NCI-H128 (cell line): Measurements from ENCODE around the gene STK32C.

ENCODE experiments used
- DNase-seq: peaks from one replicate; lab custom pipeline; 2025; ENCODE audit not compliant: unreplicated experiment; lab: John Stamatoyannopoulos, UW

STK32C gene

DNA sequence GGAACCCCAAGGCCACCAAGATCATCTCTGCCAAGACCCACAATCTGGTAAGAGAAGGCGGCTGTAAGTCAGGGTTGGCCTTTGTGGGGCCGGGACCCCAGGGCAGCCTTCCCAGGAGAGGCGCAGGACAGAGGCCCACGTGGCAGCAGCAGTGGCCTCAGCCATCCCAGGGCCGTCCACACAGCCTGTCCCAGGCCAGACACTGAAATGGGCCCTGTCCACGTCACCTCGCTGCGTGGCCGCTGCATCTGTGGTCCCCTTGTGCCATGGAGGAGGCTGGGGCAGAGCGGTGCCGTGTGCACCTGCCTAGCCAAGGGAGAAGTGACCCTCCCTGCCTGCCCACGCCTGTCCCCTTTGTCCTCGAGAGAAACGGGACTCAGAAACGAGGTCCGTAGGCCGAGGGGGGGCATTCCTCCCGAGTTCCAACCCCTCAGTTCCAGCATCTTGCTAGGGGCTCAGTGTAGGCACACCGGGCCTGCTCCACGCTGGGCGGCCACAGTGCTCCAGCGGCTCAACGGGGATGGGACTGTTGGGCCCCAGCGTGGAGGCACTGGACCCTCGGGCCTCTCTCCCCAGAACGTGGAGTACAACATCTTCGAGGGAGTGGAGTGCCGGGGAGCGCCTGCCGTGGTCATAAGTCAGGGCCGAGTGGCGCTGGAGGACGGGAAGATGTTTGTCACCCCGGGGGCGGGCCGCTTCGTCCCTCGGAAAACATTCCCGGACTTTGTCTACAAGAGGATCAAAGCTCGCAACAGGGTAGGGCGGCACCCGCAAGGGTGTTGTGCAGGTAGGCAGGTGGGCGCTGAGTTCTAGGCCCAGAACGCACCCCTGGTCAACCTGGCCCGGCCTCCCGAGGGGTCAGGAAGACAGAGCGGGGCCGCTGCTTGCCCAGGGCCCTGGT is 105.4 kb downstream of the STK32C start:
- no peak for DNase-seq

DNA sequence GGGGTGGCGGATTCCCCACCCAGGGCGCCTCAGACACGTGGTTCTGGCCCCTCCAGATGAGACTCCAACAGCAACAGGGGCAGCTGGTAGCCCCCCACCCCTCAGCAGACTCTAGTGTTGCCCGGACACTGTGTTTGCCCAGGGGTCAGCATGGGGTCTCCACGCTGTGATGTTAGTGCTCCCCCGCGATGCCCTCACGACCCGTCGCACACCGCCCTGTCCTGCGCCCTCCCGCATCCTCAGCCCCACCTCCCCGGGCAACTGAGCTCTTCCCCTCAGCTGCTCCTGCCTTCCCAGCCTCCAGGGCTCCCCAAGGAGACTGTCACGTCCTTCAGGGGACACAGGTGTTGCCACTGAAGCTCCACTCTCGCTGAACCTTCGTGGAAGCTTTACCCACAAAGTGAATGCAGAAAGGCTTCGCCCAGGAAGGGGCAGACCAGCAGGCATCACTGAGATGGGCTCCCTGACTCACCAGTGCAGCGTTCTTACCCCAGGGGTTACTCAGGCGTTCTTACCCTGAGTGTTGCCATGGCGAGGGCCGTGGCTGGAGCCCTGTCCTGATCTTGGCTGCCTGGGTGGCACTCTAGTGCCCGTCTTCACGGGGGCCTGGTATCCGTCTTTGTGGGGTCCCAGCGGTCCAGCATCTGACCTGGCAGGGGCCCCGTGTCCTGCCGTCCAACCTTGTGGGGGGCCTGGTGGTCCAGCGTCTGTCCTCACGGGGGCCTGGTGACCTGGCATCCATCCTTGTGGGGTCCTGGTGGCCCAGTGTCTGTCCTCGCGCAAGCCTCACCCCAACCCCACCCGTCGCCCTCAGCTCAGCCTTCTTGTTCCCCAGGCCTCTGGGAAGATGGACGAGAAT is 106.4 kb downstream of the STK32C start:
- no peak for DNase-seq

DNA sequence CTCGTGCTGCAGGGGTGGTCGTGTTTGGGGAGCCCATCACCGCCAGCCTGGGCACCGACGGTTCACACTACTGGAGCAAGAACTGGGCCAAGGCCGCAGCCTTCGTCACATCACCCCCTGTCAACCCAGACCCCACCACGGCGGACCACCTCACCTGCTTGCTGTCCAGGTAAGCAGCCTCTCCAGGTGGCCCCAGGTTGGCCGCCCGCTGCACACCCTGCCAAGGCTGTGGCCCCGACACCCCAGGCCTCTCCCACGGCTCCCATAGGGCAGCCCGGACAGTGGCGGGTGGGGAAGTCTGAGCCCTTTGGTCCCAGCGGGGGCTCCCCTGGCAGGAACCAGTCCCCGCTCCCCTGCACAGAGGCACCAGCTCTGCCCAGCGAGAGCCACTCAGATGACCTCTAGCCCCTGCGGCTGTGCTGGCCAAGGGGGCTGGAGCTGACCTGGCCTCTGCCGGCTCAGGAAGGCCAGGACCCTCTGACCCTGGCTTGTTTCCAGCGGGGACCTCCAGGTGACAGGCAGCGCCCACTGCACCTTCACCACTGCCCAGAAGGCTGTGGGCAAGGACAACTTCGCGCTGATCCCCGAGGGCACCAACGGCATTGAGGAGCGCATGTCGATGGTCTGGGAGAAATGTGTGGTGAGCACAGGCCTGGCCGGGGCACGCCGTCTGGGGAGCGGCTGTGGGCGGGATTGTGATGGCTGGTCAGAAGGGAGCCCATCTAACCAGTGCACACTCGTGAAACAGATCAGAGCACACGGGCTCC is 107.2 kb downstream of the STK32C start:
- no peak for DNase-seq

DNA sequence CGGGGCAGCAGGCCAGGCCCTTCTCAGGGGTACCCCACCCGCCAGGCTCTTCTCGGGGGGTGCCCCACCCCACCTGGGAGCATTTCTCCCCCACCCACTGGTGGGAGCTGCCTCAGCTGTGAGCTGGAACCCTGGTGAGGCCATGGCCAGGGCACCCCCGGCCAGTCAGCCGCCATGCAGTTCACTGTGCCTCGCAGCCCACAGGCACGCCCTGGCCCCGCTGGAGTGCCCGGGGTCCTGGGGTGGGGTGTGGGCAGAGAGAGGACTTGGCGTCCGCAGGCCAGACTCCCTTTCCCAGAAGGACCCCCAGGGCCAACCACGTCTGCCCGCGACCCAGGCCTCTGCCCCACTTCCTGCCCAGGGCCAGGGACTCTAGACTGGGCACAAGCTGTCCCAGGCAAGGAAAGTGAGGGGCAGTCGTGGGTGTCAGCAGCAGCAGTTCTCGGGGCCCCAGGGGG is 107.9 kb downstream of the STK32C start:
- DNase-seq: no peak

DNA sequence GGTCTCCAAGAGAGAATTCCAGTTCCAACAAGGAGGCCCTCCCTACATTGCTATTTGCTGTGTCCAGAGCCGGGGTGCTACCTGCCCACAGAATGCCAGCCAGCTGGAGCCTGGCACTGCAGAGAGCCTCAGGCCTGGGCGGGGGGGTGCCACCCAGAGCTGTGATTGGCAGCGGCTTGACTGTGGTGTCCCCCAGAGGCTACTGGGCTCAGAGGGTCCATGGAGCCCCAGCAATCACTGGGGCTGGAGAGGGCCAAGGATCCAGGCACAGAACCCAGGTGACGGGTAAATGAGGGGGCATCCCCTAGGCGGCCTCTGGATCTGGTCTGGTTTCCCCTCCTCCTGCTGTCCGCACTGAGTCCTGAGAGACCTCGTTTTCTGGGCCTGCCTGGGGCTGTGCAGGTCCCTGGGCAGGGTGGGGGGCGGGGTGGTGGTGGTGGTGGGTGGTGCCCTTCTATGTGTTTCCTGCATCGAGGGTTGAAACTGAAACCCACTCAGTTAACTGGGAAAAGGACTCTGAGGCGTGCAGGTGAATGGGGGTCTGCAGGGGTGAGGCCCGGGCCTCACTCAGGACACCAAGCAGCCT is 108.4 kb downstream of the STK32C start:
- DNase-seq: no peak

DNA sequence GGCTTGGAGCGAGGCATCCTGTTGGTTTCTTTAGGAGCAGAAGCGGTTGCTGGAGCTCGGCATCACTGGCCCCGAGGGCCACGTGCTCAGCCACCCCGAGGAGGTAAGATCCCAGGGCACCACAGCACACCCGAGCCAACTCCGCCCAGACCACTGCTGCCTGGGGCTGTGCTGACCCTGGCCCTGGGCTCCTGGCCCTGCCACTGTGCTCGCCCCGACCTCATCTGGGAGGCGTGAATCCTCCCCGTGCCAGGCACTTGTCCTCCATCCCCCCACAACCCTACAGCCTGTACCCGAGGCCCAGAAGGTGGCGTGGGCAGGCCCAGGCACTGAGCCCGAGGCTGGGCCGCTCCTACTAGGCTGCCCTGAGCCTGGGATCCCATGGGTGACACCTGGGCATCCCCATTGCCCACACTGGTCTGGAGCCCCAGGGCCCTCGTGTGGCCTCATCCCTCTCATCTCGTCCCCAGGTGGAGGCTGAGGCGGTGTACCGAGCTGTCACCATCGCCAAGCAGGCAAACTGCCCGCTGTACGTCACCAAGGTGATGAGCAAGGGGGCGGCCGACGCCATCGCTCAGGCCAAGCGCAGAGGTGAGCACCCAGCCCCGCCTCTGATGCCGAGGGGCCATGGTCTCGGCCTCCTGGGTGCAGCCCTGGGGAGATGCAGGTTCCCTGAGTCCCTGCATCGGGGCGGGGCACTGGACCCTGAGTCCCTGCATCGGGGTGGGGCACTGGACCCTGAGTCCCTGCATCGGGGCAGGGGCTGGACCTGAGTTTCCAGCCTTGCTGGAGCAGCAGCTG is 109.2 kb downstream of the STK32C start:
- no peak for DNase-seq

DNA sequence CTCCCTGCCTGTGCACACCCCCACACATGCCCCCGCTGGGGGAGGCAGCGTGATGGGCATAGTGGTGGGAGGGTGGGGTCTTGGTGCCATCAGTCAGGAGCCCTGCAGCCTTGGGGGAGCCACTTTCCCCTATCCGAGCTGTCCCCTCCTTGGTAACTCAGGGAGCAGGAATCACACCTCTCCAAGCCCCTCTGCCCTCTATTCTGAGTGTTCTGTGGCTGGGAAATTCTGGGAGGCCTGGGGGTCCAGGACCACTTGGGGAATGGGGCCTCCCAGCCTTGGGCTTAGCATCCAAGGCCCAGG is 109.7 kb downstream of the STK32C start:
- DNase-seq: no peak

DNA sequence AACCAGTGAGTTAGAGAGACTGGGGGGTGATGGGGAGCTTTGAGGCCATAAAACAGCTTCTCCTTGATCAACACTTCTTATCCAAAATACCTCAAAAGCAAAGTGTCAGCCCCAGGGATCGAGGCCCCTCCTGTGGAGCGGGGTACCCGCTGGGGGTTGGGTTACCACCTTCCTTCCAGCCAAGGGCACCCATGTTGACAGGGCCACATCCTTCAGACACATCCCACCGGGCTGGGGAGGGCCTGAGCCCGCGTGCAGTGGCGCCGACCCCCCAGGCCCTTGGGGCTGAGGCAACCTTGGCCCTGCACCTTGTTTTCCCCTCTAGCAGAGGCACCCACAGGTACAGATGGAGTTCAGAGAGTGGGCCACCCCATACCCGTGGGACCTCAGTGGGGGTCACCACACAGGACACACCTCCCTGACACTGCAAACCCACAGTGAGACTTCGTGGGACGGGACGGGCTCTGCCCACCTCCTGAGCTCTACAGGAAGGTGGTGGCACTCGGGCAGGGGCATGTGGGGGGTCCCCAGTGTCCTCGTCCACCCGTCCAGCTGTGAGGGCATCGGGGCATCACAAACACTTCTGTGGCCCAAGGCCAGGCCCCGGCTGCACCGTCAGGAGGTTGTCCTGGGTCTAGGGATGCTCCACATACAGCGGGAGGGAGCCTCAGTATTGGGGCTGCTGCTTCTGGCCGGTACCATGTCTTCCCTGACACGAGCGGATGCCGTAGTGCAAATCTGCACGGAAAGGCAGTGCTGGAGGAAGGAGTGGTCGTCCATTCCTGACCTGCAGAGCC is 110.3 kb downstream of the STK32C start:
- DNase-seq: no peak

DNA sequence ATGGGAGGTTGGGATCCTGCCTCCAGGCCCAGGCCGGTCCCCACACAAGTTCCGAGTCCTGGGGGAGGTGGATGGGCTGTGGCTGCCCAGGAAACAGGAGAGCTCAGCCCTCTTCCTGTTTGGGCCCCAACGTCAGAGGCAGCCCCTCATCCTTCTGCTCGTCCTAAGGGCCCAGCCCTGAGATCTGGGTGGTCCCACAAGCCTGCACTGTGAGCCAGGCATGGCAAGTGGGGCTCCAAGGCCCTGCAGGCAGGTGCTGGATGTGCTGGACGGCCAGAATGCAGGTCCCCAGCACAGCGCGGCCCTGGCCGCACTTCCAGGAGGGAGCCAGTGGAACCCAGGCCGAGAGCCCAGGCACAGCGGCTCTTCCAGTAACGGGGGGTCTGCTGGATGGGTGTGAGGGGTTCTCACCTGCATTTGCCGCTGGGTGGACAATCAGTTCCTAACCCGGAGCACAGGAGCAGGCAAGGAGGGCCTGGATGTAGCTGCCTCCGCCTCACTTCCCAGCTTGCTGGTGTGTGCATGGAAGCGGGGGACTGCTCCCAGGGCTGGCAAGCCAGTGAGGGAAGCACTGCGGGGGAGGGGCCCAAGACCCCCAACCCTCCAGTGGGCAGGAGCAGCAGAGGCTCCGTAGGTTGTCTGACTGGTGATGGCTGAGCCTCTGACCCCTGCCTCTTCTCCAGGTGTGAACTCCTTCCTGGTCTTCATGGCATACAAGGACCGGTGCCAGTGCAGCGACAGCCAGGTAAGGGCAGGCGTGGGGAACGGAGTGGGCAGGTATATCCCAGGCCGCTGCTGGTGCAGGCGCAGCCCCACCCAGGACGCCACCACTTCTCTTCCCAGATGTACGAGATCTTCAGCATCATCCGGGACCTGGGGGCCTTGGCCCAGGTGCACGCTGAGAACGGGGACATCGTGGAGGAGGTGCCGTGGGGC is 111.3 kb downstream of the STK32C start:
- no peak for DNase-seq

DNA sequence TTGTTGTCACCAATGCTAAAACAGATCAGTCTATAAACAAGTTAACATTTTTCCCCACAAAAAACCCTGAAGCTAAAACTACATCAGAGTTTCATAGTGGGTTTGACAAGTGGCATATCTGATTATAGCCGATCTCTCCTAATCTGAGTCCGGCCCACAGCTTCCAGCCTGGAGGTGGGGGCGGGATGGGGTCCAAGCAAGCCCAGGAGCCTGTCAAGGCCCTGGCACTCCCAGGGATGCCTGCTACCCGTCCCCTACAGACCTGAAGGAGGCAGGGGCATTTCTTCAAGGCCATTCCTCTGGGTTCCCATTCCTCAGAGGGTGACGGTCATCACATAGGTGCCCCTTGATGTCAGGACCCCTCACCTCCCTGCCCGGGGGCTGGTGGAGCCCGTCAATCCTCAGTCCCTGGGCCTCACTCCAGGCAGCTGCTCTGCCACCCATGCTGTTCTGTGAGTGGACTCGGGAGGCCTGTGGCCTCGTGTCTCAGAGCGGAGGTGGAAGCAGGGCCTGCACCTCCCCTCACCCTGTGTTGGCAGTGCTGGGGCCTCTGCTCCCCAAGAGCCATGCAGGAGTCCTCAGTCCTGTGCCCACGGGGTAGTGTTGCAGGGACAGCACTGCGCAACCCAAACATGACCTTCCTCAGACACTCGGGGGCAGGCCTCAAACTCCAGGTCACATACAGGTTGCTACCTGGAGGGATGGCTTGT is 112.2 kb downstream of the STK32C start:
- no peak for DNase-seq

DNA sequence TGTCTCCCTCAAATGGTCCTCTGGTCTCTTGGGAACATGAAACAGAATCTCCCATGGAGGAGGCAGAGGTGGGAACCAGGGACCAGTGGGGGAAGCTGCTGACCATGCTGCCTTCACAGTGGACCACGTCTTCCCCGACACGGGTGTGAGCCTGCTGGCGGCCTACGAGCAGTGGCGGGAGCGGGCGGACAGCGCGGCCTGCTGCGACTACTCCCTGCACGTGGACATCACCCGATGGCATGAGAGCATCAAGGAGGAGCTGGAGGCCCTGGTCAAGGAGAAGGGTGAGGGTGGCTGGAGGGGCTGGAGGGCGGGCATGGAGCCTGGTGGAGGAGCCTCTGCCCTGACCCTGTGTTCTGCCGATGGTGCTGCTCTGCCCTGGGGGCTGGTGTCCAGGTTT is 113.0 kb downstream of the STK32C start:
- no peak for DNase-seq

DNA sequence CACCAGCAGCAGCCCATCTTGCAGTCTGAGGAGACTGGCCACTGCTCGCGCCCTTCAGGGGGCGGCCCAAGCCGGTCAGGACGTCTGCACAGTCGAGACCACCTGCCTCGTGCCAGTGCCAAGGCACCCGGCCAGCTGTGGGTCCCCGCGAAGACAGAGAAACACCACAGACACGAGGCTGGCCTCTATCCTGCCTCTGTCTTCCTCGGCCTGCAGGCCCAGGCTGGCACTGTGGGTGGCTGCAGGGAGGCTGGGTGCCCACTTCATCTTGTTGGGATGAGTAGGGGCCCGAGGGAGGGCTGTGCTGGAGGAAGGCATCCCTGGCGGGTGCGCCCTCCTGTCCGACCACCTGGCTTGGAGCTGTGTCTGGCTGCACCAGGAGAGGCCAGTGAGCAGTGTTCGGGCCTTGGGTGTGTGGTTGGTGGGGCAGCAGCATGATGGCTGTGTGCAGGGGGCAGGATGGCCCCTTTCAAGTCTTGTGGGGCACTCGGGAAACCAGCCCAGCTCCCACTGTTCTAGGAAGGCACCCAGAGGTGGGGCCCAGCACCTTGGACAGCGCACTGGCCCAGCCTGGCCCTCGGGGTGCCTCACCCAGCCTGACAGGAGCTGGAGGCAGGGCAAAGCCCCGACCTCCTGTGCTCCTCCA is 113.7 kb downstream of the STK32C start:
- DNase-seq: no peak

DNA sequence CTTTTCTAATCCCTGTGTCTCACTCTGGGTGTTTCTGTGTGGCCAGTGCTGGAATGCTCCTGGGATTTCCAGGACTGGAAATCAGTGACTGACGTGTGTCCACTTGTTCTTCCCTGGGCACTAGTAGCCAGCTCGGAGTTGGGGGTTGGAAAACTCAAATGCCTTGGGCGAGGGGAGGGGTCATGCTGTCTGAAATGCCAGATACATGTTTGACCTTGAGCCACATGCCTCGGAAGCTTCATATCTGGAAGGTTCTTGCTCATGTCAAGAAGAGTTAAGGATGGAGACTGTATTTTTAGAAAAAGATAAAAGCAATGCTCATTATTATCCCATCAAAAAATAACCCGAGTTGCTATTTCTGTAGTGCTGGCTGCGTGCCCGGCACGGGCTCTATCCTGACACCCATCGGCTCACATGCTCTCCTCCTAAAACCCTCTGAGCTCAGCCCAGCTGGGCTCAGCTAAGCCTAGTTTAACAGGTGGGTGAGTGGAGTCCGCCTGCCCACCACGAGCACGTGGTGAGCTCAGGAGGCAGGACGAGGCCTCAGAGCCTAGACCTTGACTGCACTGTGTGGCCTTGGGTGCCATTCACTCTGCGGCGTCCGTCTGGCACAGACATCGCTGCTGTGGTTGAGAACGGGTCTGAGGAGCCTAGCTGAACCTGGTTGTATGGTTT is 114.6 kb downstream of the STK32C start:
- DNase-seq: no peak

DNA sequence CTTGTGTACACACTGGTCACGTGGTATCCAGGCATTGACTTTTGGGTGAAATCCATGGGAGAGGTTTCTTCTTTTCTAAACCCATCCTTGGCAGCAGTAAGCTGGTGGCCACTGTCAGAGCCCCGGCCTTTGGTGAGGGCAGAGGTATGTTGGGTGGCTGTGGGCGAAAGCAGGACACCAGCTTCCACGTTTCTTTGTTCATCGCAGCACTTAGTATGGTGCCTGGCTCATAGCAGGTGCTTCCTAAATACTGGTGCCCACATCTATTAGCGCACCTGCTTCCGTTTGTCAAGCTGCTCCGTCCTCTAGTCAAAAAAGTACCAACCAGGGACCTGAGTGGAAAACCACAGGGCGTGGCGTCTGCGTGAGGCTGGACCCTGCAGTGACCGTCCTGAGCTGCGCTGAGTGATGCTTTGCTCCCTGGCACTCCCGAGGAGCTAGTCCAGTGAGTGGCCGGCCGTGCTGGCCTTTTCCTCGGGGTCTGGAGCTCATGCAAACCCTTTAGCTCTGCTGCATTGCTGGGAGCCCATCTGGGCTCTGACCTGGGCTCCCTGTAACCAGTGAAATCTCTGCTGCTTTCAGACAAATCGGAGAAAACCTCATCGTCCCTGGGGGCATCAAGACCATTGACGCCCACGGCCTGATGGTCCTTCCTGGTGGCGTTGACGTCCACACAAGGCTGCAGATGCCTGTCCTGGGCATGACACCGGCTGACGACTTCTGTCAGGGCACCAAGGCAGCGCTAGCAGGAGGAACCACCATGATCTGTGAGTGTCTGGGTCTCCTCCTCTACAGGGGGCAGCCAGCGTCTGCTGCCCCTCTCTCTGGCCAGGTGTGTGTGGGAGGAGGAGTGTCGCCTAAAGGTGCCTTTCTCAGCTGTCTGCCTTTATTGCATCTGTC is 115.4 kb downstream of the STK32C start:
- DNase-seq: no peak

DNA sequence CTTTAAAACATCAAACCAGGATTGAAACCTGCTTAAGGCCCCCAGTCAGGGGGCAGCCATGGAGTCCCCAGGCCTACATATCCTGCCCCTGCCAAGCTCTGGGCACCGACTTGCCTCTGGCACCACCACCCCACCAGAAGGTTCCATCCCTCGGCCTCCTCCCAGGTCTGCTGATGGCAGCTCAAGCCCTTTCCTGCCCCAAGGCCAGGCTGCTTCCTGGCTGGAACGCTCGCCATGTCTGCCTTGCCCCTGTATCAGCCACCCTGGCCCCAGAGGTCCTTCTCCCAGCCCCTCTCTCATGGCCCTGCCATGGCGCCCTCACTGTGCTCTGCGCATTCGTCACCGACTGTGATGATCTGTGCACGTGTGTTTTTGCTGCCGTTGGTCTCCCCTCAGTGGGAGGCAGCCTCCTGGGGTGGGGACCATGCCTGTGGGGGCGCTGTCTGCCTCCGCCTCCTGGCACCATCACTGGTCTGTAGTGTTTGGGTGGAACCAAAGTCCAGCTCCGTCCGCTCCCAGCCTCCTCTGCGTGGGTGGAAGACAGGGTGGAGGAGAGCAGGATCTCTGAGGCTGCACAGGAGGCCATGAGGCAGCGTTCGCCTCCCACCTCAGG is 117.8 kb downstream of the STK32C start:
- no peak for DNase-seq
